Activated naive CD4-positive, alpha-beta T cell treated with anti-CD3 and anti-CD28 coated beads, Interleukin-2, amount 50 U/mL, for 24 hours (primary cell): ENCODE data around the gene FLACC1.
A peak's percentile ranks its signal among the peaks of the same experiment; 100 is the strongest.
"Not testable (repeated sequence)": the region's sequence is repeated elsewhere in the genome, so short reads cannot be mapped to it uniquely, and the experiment has no call there.

Experiments
- H3K27ac Mint-ChIP-seq: one replicate; pipeline ENCODE4 v1.8.0; 2021; ENCODE audit warnings: mild to moderate bottlenecking, mixed read lengths
- H3K27me3 Mint-ChIP-seq: one replicate; pipeline ENCODE4 v1.8.0; 2021; ENCODE audit warnings: mixed read lengths
- H3K36me3 Mint-ChIP-seq: one replicate; pipeline ENCODE4 v1.8.0; 2021; ENCODE audit warnings: mixed read lengths
- H3K4me1 Mint-ChIP-seq: one replicate; pipeline ENCODE4 v1.8.0; 2021; ENCODE audit warnings: mixed read lengths
- H3K4me3 Mint-ChIP-seq: one replicate; pipeline ENCODE4 v1.8.0; 2021; ENCODE audit warnings: mild to moderate bottlenecking, mixed read lengths
- H3K9me3 Mint-ChIP-seq: one replicate; pipeline ENCODE4 v1.8.0; 2021; ENCODE audit warnings: mixed read lengths

FLACC1 gene

GRCh38 chr2:201256082-201256481 is 101.1 kb downstream of the FLACC1 start:
- Mint-ChIP-seq H3K9me3 (no peaks in the 10 kb centered on the region), H3K36me3 (peaks cover 2% of the 10 kb centered on the region), H3K4me1 (peaks cover 82% of the 10 kb centered on the region), H3K27ac (peak overlapping the region; percentile 89), H3K27me3 (no peaks in the 10 kb centered on the region), H3K4me3 (no peak overlapping the region)

GRCh38 chr2:201255408-201256033 is 101.6 kb downstream of the FLACC1 start:
- Mint-ChIP-seq H3K36me3 (peaks cover 6% of the 10 kb centered on the region), H3K4me3 (no peak overlapping the region), H3K27ac (peak overlapping the region; percentile 81), H3K4me1 (peaks cover 86% of the 10 kb centered on the region), H3K27me3 (no peaks in the 10 kb centered on the region), H3K9me3 (no peaks in the 10 kb centered on the region)

GRCh38 chr2:201254081-201254730 is 102.9 kb downstream of the FLACC1 start:
- no peaks in the 10 kb centered on the region for H3K27me3 Mint-ChIP-seq
- H3K36me3 Mint-ChIP-seq, result peaks cover 11% of the 10 kb centered on the region
- peaks cover 90% of the 10 kb centered on the region for H3K4me1 Mint-ChIP-seq
- no peaks in the 10 kb centered on the region for H3K9me3 Mint-ChIP-seq
- no peak overlapping the region for H3K4me3 Mint-ChIP-seq
- peak overlapping the region; percentile 81 for H3K27ac Mint-ChIP-seq

- H3K4me1 Mint-ChIP-seq, result peaks cover 84% of the 10 kb centered on the region
- H3K27ac Mint-ChIP-seq, result no peak overlapping the region
- H3K9me3 Mint-ChIP-seq, result no peaks in the 10 kb centered on the region
- H3K36me3 Mint-ChIP-seq, result peaks cover 11% of the 10 kb centered on the region
- no peak overlapping the region for H3K4me3 Mint-ChIP-seq
- no peaks in the 10 kb centered on the region for H3K27me3 Mint-ChIP-seq
Observed at GRCh38 chr2:201250741-201251140, 106.4 kb downstream of the FLACC1 start.

- H3K4me3 Mint-ChIP-seq, result no peak overlapping the region
- H3K27ac Mint-ChIP-seq, result no peak overlapping the region
- no peaks in the 10 kb centered on the region for H3K9me3 Mint-ChIP-seq
- no peaks in the 10 kb centered on the region for H3K27me3 Mint-ChIP-seq
- H3K36me3 Mint-ChIP-seq, result peaks cover 11% of the 10 kb centered on the region
- H3K4me1 Mint-ChIP-seq, result peaks cover 79% of the 10 kb centered on the region
Observed at GRCh38 chr2:201249889-201250288, 107.3 kb downstream of the FLACC1 start.

- H3K9me3 Mint-ChIP-seq, result no peaks in the 10 kb centered on the region
- H3K27ac Mint-ChIP-seq, result peak overlapping the region; percentile 30
- peaks cover 11% of the 10 kb centered on the region for H3K36me3 Mint-ChIP-seq
- peaks cover 80% of the 10 kb centered on the region for H3K4me1 Mint-ChIP-seq
- H3K4me3 Mint-ChIP-seq, result no peak overlapping the region
- H3K27me3 Mint-ChIP-seq, result no peaks in the 10 kb centered on the region
Observed at GRCh38 chr2:201248288-201248844, 108.8 kb downstream of the FLACC1 start.

GRCh38 chr2:201246280-201246679 is 110.9 kb downstream of the FLACC1 start:
- Mint-ChIP-seq H3K4me1 (peaks cover 85% of the 10 kb centered on the region), H3K27me3 (no peaks in the 10 kb centered on the region)

GRCh38 chr2:201244829-201245228 is 112.3 kb downstream of the FLACC1 start:
- H3K27ac Mint-ChIP-seq, result no peak overlapping the region
- peaks cover 87% of the 10 kb centered on the region for H3K4me1 Mint-ChIP-seq
- peaks cover 14% of the 10 kb centered on the region for H3K9me3 Mint-ChIP-seq
- no peaks in the 10 kb centered on the region for H3K27me3 Mint-ChIP-seq
- peaks cover 28% of the 10 kb centered on the region for H3K36me3 Mint-ChIP-seq
- no peak overlapping the region for H3K4me3 Mint-ChIP-seq

More at GRCh38 chr2:201246280-201246679, 110.9 kb downstream of the FLACC1 start:
- H3K27ac Mint-ChIP-seq, result peak overlapping the region; percentile 82
- peaks cover 7% of the 10 kb centered on the region for H3K9me3 Mint-ChIP-seq
- peaks cover 21% of the 10 kb centered on the region for H3K36me3 Mint-ChIP-seq
- H3K4me3 Mint-ChIP-seq, result no peak overlapping the region

- H3K36me3 Mint-ChIP-seq, result peaks cover 35% of the 10 kb centered on the region
- no peak overlapping the region for H3K4me3 Mint-ChIP-seq
- peaks cover 80% of the 10 kb centered on the region for H3K4me1 Mint-ChIP-seq
- peaks cover 14% of the 10 kb centered on the region for H3K9me3 Mint-ChIP-seq
- H3K27me3 Mint-ChIP-seq, result no peaks in the 10 kb centered on the region
- peak overlapping the region; percentile 53 for H3K27ac Mint-ChIP-seq
Observed at GRCh38 chr2:201242571-201243277, 114.4 kb downstream of the FLACC1 start.

GRCh38 chr2:201239167-201239935 is 117.8 kb downstream of the FLACC1 start:
- Mint-ChIP-seq H3K27ac (peak overlapping the region; percentile 87), H3K36me3 (peaks cover 37% of the 10 kb centered on the region), H3K4me1 (peaks cover 84% of the 10 kb centered on the region), H3K9me3 (peaks cover 14% of the 10 kb centered on the region)
- not testable (repeated sequence) for H3K27me3 Mint-ChIP-seq, H3K4me3 Mint-ChIP-seq
